DMS 273 (cell line): ENCODE measurements around the gene TCF15.

Source experiments
- DNase-seq: peaks from one replicate; lab custom pipeline; 2025; ENCODE audit not compliant: unreplicated experiment; lab: John Stamatoyannopoulos, UW

Gene TCF15

GRCh38 chr20:610130-611046 lies at the start of gene TCF15:
TCF15 (minus strand) TSS chr20:610309; CDS start chr20:610237, 72 bp downstream.
- DNase-seq = peak; percentile 86

- DNase-seq = no peak
Observed at GRCh38 chr20:658731-659291, 48.7 kb upstream of the TCF15 start.

- DNase-seq = no peak
Observed at GRCh38 chr20:658202-658601, 48.1 kb upstream of the TCF15 start.

- no peak for DNase-seq
Observed at GRCh38 chr20:655726-656624, 45.9 kb upstream of the TCF15 start.

GRCh38 chr20:654417-654750 lies 44.3 kb upstream of the TCF15 start:
- DNase-seq = no peak

DNA sequence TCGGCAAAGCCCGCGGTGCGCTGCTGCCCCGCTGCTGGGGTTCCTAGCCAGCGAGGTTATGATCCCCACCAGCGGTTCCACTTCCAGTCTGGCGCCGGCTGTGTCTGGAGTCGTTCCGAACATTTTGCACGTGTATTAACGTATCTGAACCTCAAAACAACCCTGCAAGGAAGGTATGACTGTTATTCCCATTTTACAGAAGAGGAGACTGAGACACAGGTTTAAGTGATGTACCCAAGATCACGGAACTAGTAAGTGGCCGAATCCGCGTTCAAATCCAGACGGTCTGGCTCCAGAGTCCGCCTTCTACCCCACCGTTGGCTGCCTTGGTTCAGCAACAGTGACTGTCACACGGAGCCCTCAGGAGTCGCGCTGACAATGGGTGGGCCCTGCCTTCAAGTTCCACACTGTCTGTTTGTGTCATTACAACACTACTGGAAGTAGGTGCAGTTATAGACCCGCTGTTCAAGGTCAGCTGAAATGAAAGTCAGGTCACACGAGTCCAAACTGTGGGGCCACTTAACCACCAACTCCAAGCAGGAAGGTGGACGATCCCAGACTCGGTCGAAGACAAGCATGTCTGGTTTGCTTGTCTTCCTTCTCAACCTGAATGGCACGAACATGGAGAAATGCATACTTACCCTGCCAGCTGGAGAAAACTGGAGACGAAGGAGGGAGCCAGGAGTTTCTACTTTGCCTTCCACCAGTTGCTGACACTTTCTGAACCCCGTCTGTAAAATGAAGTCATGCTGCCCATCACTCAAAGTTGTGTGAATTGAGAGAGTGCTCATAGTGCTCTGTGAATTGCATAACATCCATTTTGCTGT lies 43.7 kb upstream of the TCF15 start:
- no peak for DNase-seq

DNA sequence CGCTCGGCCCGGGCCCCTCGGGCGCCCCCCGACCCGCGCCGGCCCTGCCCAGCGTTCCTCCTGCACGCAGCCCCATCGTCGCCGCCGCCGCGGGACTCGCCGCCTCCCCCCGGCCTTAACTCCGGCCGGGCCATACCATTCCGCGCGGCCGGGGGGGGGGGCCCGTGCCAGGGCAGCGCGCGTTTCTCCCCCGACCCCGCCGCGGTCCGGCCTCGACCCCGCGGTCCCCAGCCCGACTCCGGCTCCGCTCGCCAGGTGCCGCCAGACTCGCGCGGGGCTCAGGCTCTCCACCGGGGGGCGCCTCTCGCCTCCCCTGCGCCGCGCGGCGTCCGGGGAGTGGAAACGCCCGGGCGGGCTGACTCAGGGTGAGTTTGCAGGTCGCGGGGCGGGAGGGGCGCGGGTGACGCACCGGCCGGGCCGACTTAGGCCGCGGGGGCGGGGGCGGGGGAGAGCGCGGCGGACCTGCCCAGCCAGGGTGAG lies 43.0 kb upstream of the TCF15 start, which contains the start of gene SRXN1:
Gene SRXN1 (minus strand): TSS at position 91 of the 480 bp plus-strand sequence. CDS start 15 bp downstream, at position 76.
- peak; percentile 93 for DNase-seq

DNA sequence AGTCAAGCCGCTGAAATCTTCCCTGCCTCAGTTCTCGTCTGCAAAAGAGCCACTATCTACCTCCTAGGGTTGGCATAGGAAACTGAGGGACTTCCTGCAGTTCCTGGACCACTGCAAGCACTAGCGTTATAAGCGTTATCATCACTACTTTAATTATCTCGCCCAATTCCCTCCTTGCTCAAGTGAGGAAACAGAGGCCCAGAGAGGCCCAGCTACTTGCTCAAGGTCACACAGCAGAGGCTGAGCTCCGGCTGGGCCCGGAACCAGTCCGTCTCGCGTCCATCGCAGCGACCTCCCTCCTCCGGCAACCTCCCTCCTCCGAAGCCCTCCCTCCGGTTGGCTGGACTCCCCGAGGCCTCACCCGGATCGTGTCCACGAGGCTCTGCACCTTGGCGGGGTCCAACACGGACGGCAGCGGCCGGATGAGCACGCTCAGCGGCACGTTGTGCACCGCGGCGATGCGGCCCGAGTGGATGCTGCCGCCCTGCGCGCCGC lies 42.6 kb upstream of the TCF15 start:
- peak; percentile 72 for DNase-seq

- no peak for DNase-seq
Observed at GRCh38 chr20:651713-652614, 41.9 kb upstream of the TCF15 start.

- DNase-seq = no peak
Observed at GRCh38 chr20:650954-651353, 40.8 kb upstream of the TCF15 start.

DNA sequence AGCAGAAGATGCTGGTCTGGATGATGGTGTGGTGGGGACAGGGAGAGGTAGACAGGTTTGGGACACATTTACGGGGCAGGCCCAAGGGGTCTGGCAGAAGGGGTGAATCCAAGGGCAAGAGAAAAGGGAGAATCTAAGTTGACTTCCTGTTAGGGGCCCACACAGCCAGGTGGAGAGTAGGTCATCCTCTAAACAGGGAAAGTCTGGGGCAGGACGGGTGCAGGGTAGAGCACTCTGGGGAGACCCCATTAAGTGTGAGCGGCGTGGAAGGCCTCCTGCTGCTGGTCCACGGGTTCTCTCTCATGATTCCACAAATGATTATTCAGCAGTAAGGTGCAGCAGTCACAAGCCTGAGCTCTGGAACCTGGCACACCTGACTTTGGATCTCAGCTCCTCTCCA lies 40.2 kb upstream of the TCF15 start:
- no peak for DNase-seq

DNA sequence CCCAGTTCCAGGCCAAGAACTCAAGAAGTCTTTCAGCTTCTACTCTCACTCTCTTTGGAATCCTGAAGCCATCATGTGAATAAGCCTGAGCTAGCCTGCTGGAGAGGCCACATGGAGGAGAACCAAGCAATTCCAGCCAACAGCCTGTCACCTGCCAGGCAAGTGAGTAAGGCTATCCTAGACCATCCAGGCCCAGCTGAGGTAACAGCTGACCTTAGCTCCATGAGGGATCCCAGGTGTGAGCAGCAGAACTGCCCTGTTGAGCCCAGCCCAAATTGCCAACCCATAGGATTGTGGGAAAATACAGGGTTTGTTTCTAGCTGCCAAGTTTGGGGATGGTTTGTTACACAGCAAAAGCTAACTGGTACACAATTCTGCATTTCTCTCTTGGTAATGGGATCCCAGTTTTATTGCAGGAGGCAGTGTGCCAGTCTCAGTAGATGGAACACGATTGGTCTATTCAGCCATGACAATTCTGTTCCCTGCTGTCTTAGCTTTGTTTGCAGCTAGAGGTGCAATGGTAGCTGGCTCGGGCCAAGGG lies 37.4 kb upstream of the TCF15 start:
- no peak for DNase-seq

DNA sequence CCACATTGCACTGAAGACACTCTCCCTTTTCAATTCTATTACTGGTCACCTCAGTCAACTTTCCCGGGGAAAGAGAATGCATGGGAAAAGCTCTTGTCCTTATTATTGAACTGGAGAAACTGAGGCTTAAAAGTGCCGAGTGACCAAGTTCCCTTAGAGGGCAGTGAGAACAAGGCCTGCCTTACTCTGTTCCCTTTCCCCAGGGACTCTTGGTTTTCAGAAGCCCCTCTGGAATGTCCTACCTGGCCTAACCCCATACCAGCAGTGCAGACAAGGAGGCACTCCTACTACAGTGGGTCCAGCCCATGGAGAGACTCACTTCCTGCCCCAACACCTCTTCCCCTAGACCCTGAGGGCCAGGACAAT lies 36.7 kb upstream of the TCF15 start:
- DNase-seq = no peak

GRCh38 chr20:646107-646867 lies 36.2 kb upstream of the TCF15 start:
- DNase-seq = peak; percentile 38

GRCh38 chr20:645318-646106 lies 35.4 kb upstream of the TCF15 start:
- DNase-seq = peak; percentile 89

DNA sequence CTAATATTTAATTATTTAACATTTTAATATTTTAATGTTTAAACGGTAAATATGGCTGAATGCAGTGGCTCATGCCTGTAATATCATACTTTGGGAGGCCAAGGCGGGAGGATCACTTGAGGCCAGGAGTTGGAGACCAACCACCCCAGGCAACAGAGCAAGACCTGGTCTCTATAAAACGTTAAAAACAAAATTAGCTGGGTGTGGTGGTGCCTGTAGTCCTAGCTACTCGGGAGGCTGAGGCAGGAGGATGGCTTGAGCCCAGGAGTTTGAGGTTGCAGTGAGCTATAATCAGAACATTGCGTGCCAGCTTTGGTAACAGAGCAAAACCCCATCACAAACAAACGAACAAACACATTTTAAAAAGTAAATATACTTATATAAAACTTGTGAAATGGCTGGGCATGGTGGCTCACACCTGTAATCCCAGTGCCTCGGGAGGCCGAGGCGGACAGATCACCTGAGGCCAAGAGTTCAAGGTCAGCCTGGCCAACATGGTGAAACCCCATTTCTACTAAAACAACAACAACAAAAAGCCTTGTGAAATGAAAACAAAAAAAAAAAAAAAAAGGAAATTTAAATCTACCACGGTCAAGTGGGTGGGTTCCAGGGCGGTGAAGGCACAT lies 34.7 kb upstream of the TCF15 start:
- no peak for DNase-seq
